ENCODE measurements around the gene STAM2.
"Not testable (repeated sequence)": the region's sequence is repeated elsewhere in the genome, so short reads cannot be mapped to it uniquely, and the experiment has no call there.

Gene STAM2

DNA sequence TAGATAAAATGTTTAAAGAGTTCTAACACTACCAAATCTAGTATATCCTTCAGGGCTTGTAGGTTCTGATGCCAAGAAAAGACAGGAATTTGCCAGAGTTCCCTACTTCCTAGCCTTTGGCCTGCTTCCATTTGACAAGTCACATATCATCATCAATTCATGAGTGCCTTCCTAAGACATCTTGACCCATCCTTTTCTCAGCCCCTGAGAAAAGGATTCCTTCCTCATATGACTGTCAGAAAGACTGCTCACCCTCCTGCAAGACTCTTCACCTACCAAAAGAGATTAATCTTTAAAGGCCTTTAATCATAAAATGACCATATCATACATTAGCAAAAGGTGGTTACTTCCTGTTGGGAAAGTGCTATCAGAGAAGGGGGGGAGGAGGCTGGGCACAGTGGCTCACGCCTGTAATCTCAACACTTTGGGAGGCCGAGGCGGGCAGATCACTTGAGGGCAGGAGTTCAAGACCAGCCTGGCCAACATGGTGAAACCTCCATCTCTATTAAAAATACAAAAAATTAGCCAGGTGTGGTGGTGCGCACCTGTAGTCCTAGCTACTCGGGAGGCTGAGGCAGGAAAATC lies 3.3 kb downstream of the STAM2 start:
- DNase-seq (ENCODE audit: low read depth), result not testable (repeated sequence)

GRCh38 chr2:152171718-152172117 lies 3.8 kb downstream of the STAM2 start:
- no peak for DNase-seq (ENCODE audit: low read depth)

DNA sequence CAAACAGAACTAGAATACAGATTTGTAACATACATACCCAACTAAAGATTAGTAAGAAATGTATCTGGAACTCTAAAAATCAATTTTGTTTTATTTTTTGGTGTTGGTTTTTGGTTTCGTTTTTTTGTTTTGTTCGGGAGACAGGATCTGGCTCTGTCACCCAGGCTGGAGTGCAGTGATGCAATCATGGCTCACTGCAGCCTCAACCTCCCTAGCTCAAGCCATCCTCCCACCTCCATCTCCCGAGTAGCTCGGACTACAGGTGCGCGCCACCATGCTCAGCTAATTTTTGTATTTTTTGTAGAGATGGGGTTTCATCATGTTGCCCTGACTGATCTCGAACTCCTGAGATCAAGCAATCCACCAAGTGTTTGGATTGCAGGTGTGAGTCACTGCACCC lies 6.4 kb downstream of the STAM2 start:
- not testable (repeated sequence) for DNase-seq (ENCODE audit: low read depth)

GRCh38 chr2:152167470-152167869 lies 8.1 kb downstream of the STAM2 start:
- not testable (repeated sequence) for DNase-seq (ENCODE audit: low read depth)

DNA sequence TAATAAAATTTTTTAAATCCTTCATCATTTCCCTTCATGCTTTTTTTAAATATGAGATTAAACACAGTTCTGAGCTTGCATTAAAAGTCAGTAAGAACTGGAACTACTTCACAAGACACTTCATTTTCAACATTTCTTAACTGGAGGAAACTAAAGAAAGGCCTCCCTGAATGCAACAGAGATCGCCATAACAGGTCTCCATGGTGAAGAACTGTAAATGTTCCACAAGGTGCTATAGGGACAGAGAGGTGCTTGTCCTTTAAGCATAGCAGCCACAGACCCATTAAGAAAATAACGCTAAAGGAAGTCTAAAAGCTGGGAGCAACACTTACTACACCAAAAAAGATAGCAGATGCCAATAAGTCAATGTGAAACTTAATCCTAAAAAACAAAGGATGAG lies 8.5 kb downstream of the STAM2 start:
- DNase-seq (ENCODE audit: low read depth), result no peak

GRCh38 chr2:152166633-152167032 lies 8.9 kb downstream of the STAM2 start:
- DNase-seq (ENCODE audit: low read depth), result no peak

DNA sequence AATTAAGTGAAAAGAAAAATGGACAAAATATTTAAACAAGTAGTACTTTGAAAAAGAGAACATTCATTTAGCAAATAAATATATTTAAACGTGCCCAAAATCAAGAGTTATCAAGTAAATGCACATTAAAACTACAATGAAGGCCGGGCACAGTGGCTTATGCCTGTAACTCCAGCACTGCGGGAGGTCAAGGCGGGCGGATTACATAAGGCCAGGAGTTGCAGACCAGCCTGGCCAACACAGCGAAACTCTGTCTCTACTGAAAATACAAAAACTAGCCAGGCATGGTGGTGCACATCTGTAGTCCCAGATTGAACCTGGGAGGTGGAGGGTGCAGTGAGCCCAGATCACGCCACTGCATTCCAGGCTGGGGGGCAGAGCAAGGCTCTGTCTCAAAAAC lies 9.8 kb downstream of the STAM2 start:
- no peak for DNase-seq (ENCODE audit: low read depth)

DNA sequence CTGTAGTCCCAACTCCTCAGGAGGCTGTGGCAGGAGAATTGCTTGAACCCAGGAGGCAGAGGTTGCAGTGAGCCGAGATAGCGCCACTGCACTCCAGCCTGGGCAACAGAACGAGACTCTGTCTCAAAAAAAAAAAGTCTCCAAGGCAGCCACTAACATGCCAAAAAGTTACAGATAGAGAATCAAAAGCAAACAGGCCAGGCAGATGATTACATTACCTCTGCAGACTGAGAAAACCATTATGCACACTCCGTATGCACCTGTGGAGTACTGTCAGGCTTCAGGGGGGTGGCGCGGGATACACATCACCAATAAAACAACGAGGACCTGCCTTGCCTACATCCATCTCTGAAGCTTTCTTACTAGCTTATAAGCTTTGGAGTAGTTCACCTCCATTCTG lies 10.3 kb downstream of the STAM2 start:
- no peak for DNase-seq (ENCODE audit: low read depth)

DNA sequence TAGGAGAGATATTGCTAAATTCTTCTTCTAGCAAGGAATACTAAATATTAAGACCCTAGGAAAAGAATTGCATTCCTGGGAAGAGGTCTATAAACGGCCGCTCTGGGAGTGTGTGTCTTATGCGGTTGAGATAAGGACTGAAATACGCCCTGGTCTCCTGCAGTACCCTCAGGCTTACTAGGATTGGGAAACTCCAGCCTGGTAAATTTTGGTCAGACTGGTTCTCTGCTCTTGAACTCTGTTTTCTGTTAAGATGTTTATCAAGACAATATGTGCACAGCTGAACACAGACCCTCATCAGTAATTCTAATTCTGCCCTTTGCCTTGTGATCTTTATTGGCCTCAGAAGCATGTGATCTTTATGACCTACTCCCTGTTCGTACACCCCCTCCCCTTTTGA lies 11.9 kb downstream of the STAM2 start:
- DNase-seq (ENCODE audit: low read depth), result not testable (repeated sequence)

- DNase-seq (ENCODE audit: low read depth), result no peak
These were observed 13.4 kb downstream of the STAM2 start for GRCh38 chr2:152162141-152162540.

- DNase-seq (ENCODE audit: low read depth), result no peak
These were observed 14.0 kb downstream of the STAM2 start for GRCh38 chr2:152161598-152161997.

GRCh38 chr2:152160378-152160777 lies 15.2 kb downstream of the STAM2 start:
- not testable (repeated sequence) for DNase-seq (ENCODE audit: low read depth)

- DNase-seq (ENCODE audit: low read depth), result no peak
These were observed 18.3 kb downstream of the STAM2 start for GRCh38 chr2:152157253-152157652.

- no peak for DNase-seq (ENCODE audit: low read depth)
These were observed 20.4 kb downstream of the STAM2 start for GRCh38 chr2:152155209-152155608.

GRCh38 chr2:152154462-152154861 lies 21.1 kb downstream of the STAM2 start:
- no peak for DNase-seq (ENCODE audit: low read depth)

- DNase-seq (ENCODE audit: low read depth), result no peak
These were observed 40.9 kb downstream of the STAM2 start for GRCh38 chr2:152134488-152135280.

GRCh38 chr2:152132306-152132705 lies 43.3 kb downstream of the STAM2 start:
- DNase-seq (ENCODE audit: low read depth), result no peak

GRCh38 chr2:152127628-152128027 lies 47.9 kb downstream of the STAM2 start:
- DNase-seq (ENCODE audit: low read depth), result no peak

GRCh38 chr2:152126664-152127063 lies 48.9 kb downstream of the STAM2 start:
- DNase-seq (ENCODE audit: low read depth), result no peak

- DNase-seq (ENCODE audit: low read depth), result no peak
These were observed 53.4 kb downstream of the STAM2 start for GRCh38 chr2:152122161-152122560.

DNA sequence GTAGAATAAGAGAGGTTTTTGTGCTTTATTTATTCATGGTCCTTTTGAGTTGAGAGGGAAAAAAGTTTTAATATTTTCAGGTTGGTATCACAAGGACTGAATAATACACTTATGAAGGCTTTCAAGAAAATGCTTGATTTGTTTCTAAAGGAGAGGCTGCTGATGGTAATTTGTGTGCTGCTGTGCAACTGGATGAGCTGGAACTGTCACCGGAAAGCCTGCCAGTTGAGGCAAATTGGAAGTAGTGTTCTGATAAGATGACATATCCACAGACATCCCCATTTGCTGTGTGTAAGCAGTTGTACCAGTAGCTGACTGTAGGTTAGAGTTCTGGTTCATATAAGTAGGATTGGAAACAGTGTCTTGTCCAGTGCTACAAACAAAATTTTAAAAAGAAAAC lies 55.1 kb downstream of the STAM2 start:
- DNase-seq (ENCODE audit: low read depth), result no peak

- no peak for DNase-seq (ENCODE audit: low read depth)
These were observed 59.6 kb downstream of the STAM2 start for GRCh38 chr2:152115952-152116351.

GRCh38 chr2:152114366-152114765 lies 61.2 kb downstream of the STAM2 start:
- DNase-seq (ENCODE audit: low read depth), result no peak

- not testable (repeated sequence) for DNase-seq (ENCODE audit: low read depth)
These were observed 68.4 kb downstream of the STAM2 start for GRCh38 chr2:152107140-152107539.

Data from stimulated activated CD4-positive, alpha-beta T cell treated with anti-CD3 and anti-CD28 coated beads, Interleukin-2, amount 100 ng/mL, for 4 hours (primary cell).